ENCODE results near the gene ZFP92.

DNA sequence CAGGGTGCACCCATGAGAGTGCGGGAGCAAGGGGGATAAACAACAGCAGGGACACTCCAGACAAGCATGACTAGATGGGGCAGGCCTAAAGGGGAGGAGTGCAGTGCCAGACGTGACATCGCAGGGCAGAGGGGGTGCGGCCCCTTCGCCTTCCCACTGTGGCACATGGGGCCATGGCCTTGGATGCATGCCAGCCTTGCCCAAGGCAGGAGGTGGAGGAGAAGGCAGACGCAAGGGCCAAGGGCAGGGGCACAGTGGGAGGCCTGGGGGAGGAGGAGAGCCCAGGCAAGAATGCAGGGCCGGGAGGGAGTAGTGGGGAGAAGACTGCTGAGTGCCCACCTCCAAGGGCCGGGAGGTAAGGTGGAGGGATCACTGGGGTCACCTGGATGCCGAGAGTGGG is 31.8 kb upstream of the ZFP92 start:
- TF ChIP-seq, protein P1, sequence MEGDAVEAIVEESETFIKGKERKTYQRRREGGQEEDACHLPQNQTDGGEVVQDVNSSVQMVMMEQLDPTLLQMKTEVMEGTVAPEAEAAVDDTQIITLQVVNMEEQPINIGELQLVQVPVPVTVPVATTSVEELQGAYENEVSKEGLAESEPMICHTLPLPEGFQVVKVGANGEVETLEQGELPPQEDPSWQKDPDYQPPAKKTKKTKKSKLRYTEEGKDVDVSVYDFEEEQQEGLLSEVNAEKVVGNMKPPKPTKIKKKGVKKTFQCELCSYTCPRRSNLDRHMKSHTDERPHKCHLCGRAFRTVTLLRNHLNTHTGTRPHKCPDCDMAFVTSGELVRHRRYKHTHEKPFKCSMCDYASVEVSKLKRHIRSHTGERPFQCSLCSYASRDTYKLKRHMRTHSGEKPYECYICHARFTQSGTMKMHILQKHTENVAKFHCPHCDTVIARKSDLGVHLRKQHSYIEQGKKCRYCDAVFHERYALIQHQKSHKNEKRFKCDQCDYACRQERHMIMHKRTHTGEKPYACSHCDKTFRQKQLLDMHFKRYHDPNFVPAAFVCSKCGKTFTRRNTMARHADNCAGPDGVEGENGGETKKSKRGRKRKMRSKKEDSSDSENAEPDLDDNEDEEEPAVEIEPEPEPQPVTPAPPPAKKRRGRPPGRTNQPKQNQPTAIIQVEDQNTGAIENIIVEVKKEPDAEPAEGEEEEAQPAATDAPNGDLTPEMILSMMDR (IDR thresholded peaks at IDR 0.05 in 8 of 11, conservative IDR thresholded peaks at IDR 0.05 in 3 of 11), result no peak
- TF ChIP-seq POLR2A (IDR thresholded peaks at IDR 0.05), result no peak
